KOPT-K1 (cell line): ENCODE results near the gene ROBO1.

ENCODE experiments used
- H3K27ac ChIP-seq: fragments of 200-600 bp; sonication (generic); 2 replicates; pipeline ENCODE4 v1.5.1; 2016; ENCODE audit warnings: antibody characterized with exemption, mild to moderate bottlenecking, low read depth, low read length; ENCODE audit not compliant: poor library complexity, severe bottlenecking
- H3K36me3 ChIP-seq: fragments of 200-600 bp; sonication (generic); 2 replicates; pipeline ENCODE4 v1.5.1; 2017; ENCODE audit warnings: antibody characterized with exemption, mild to moderate bottlenecking, low read length, moderate library complexity; ENCODE audit not compliant: insufficient read depth
- H3K9me3 ChIP-seq: fragments of 200-600 bp; sonication (generic); 2 replicates; pipeline ENCODE4 v1.5.1; 2017; ENCODE audit warnings: antibody characterized with exemption, low read length, mild to moderate bottlenecking; ENCODE audit not compliant: insufficient read depth, poor library complexity, severe bottlenecking

The ROBO1 gene

DNA sequence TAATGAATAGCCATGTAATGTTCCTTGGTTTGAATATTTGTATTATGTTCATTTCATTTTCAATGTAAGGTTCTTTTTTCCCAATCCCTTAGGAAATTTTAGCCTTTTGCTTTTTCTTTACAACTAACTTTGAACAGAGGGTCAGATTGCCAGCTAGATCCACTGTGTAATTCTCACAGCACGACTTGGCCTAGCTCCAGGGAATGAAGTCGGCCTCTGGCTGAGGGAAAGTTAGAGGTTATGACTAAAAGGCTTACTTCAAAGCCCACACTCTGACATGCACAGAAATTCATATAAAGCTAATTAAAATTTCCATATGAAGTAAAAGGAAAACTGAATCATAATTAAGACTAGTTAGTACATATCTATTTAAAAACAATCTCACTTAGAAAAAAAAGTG is 38.7 kb downstream of the ROBO1 start:
- no peak overlapping the region for H3K27ac ChIP-seq
- no peaks in the 10 kb centered on the region for H3K36me3 ChIP-seq
- no peaks in the 10 kb centered on the region for H3K9me3 ChIP-seq

GRCh38 chr3:79726786-79727185 is 41.0 kb downstream of the ROBO1 start:
- no peaks in the 10 kb centered on the region for H3K9me3 ChIP-seq
- no peaks in the 10 kb centered on the region for H3K36me3 ChIP-seq
- no peak overlapping the region for H3K27ac ChIP-seq

GRCh38 chr3:79724206-79724605 is 43.6 kb downstream of the ROBO1 start:
- H3K27ac ChIP-seq = no peak overlapping the region
- no peaks in the 10 kb centered on the region for H3K9me3 ChIP-seq
- no peaks in the 10 kb centered on the region for H3K36me3 ChIP-seq

- H3K9me3 ChIP-seq = no peaks in the 10 kb centered on the region
- no peak overlapping the region for H3K27ac ChIP-seq
- no peaks in the 10 kb centered on the region for H3K36me3 ChIP-seq
Measured at GRCh38 chr3:79690072-79690471, 77.7 kb downstream of the ROBO1 start.

DNA sequence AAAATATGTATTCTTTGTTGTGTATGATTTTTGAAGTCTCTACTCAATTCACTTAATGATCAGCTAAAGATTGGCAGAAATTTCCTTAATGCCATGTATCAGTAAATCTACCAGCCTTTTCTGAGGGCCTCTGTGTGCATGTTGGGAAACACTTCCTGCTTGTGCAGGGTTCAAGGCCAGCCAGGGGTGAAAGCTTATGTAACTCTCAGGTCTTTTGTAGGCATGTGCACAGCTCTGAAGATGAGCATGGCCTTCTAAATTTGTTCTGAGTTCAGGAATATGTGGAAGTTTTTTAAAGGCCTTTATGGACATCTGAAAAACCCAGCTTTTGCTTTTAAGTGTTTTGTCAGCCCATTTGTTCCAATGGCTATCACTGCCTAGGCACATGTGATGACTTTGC is 82.7 kb downstream of the ROBO1 start:
- Histone ChIP-seq H3K27ac (no peak overlapping the region), H3K9me3 (no peaks in the 10 kb centered on the region), H3K36me3 (no peaks in the 10 kb centered on the region)

DNA sequence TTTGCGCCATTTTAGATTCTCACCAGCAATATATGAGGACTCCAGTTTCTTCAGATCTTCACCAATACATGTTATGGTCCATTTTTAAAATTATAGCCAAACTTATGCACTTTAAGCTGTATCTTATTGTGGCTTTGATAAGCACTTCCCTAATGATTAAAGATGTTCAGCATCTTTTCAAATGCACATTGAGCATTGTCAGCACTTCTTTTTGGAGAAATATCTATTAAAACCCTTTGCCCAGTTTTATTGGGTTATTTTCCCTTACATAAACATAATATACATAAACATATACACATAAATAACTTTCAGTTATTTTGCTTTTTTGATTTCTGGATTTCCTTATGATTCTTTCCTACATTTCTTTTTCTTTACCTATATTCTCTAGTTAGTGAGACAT is 83.8 kb downstream of the ROBO1 start:
- Histone ChIP-seq H3K27ac (no peak overlapping the region), H3K9me3 (no peaks in the 10 kb centered on the region), H3K36me3 (no peaks in the 10 kb centered on the region)

DNA sequence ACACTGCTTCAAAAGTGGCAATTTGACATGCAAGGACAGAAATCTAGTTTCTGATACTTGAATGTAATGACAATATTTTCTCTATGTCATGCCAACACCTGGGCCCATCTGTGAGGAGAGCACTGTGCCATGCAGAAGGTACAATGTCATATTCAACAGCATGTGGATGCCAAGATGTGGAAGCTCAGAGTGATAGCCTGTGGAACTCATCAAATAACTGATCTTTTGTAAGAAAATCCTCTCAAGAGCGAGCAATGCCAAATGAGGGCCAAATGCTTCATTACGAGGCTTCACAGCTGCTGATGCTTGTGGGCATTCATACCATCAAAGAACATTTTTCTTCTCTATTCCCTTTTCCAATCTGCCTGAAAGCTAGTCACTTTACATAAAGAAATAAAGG is 95.1 kb downstream of the ROBO1 start:
- Histone ChIP-seq H3K9me3 (no peaks in the 10 kb centered on the region), H3K27ac (no peak overlapping the region)

GRCh38 chr3:79672075-79672474 is 95.7 kb downstream of the ROBO1 start:
- H3K27ac ChIP-seq = no peak overlapping the region
- H3K36me3 ChIP-seq = no peaks in the 10 kb centered on the region
- H3K9me3 ChIP-seq = no peaks in the 10 kb centered on the region

More for the DNA sequence above, 95.1 kb downstream of the ROBO1 start:
- H3K36me3 ChIP-seq = no peaks in the 10 kb centered on the region

GRCh38 chr3:79670178-79670577 is 97.6 kb downstream of the ROBO1 start:
- Histone ChIP-seq H3K27ac (no peak overlapping the region), H3K36me3 (no peaks in the 10 kb centered on the region), H3K9me3 (no peaks in the 10 kb centered on the region)

- Histone ChIP-seq H3K36me3 (no peaks in the 10 kb centered on the region), H3K27ac (no peak overlapping the region), H3K9me3 (no peaks in the 10 kb centered on the region)
Measured at GRCh38 chr3:79664455-79664854, 103.3 kb downstream of the ROBO1 start.

DNA sequence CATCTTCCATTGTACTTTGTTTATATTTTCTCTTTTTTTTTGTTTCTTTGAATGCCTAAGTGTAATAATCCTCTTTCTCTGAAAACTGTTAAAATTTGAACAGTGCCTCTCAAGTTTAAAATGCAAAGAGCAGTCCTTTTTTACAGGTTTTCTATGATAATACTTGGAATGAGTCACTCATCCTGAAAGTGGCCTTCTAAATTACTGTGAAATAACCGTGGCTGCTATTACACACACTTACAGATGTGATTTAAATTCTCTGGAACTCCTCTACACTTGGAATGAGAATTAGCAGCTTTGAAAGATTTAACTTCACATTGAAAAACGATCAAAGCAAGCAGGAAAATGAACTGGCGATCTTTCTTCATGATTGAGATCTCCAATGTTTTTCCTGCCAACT is 105.9 kb downstream of the ROBO1 start:
- Histone ChIP-seq H3K9me3 (no peaks in the 10 kb centered on the region), H3K27ac (no peak overlapping the region), H3K36me3 (no peaks in the 10 kb centered on the region)

DNA sequence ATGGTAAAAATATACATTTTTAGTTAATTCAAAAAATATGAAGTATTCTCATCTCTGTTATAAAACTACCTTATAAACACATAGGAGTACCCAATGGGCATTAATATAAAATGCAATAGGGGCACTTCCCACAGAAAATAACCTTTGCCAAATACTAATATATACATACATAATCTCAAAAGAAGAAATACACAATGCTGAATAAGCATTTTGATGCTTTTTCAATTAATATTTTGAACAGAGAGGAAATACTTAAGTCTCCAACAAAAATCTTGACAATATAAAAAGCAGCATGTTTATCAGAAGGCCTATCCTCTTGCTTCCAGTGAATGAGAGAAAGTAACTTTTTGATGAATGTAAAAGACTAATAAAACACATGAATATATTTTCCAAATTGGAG is 110.7 kb downstream of the ROBO1 start:
- Histone ChIP-seq H3K9me3 (no peaks in the 10 kb centered on the region), H3K36me3 (no peaks in the 10 kb centered on the region), H3K27ac (no peak overlapping the region)

- Histone ChIP-seq H3K27ac (no peak overlapping the region), H3K36me3 (no peaks in the 10 kb centered on the region), H3K9me3 (no peaks in the 10 kb centered on the region)
Measured at GRCh38 chr3:79654019-79654418, 113.8 kb downstream of the ROBO1 start.

GRCh38 chr3:79653266-79653830 is 114.5 kb downstream of the ROBO1 start:
- Histone ChIP-seq H3K9me3 (no peaks in the 10 kb centered on the region), H3K27ac (no peak overlapping the region), H3K36me3 (no peaks in the 10 kb centered on the region)

DNA sequence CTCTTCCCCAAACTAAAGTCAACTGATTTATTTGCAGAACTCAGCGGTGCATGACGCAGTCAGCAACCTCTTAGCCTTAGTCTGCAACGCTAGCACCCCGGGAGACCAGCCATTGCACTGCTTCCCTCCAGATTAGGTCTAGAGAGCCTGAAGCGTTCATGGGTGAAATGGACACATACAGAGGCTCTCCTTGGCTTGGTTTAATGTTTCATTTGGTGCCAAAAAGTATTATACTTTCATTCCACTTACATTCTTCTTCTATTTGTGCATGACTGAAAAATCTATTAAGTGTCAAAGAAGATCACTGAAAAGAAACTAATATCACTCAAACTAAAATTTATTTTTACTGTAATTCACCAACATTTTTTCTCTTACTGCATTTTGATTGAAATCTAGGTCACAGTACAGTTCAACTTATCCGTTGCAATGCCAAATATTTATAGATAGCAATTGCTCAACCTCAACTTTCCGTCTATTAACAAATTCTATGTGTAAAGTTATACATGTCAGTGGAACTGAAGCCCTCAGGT is 116.2 kb downstream of the ROBO1 start:
- no peaks in the 10 kb centered on the region for H3K36me3 ChIP-seq
- H3K27ac ChIP-seq = no peak overlapping the region

GRCh38 chr3:79639855-79640254 is 127.9 kb downstream of the ROBO1 start:
- no peaks in the 10 kb centered on the region for H3K9me3 ChIP-seq
- H3K27ac ChIP-seq = no peak overlapping the region
- no peaks in the 10 kb centered on the region for H3K36me3 ChIP-seq

More for the DNA sequence above, 116.2 kb downstream of the ROBO1 start:
- no peaks in the 10 kb centered on the region for H3K9me3 ChIP-seq
